Vagina (tissue), 2 donors: ENCODE measurements around the gene ZNF451.
"Not testable (repeated sequence)": the region's sequence is repeated elsewhere in the genome, so short reads cannot be mapped to it uniquely, and the experiment has no call there.

ENCODE experiments used
- CTCF ChIP-seq, 3 experiments: fragments of 450-650 bp in 2 of 3; fragments of 200-600 bp in 1 of 3; sonication (generic) in 1 of 3; IDR thresholded peaks; one replicate each; pipeline ENCODE4 v1.5.1; 2017 to 2019; ENCODE audit warnings: antibody characterized with exemption in 3 of 3, mild to moderate bottlenecking in 2 of 3, moderate library complexity in 2 of 3
- POLR2A ChIP-seq, 2 donors: fragments of 450-650 bp; IDR thresholded peaks; one replicate each; pipeline ENCODE4 v1.6.1; 2017; ENCODE audit warnings: antibody characterized with exemption in 2 of 2, mild to moderate bottlenecking in 2 of 2, moderate library complexity in 2 of 2

DNA sequence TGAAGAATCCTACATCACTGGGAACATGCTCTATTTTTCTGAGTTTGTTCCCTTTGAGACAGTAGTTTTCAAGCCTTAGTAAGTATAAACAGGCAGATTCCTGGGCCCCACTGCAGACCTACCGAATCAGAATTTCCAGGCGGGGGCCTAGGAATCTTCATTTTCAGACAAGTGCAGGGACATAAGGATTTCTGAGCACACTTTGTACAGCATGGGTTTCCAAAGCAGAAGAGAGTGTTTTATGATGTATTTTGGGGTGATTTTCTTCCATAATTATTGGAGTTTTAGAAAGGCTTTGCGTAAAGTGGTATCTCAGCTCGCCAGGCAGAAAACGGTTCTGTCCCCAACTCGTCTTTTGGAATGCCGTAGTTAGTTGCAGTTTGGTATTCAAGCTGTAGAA, 1.4 kb downstream of the ZNF451 start:
- not testable (repeated sequence) for TF ChIP-seq POLR2A, CTCF (IDR thresholded peaks at IDR 0.05)
